Astrocyte of the spinal cord (primary cell): ENCODE measurements around the gene PLCB4.

Experiments
- DNase-seq: peaks from one replicate; pipeline ENCODE4 v3.0.0; 2011; ENCODE audit warnings: low read depth, low spot score
- H3K4me3 ChIP-seq: 2 replicates; pipeline ENCODE4 v1.5.1; 2011; ENCODE audit warnings: low read depth, mild to moderate bottlenecking, low read length, moderate library complexity
- CTCF ChIP-seq: IDR thresholded peaks from 2 replicates; pipeline ENCODE4 v1.5.1; 2012; ENCODE audit warnings: low read depth, mild to moderate bottlenecking, low read length, inconsistent platforms
- in situ Hi-C: cut with HindIII; loops from 2 replicates; pipeline ENCODE4 v1.10.0; 2017; ENCODE audit warnings: low sequenced_read_pairs

PLCB4 gene

GRCh38 chr20:9509246-9509645 lies 440.4 kb downstream of the PLCB4 start:
- H3K4me3 ChIP-seq = no peak overlapping the region
- DNase-seq = no peak
- TF ChIP-seq CTCF = no peak
- in situ Hi-C loops = no loop called here

- TF ChIP-seq CTCF = no peak
- DNase-seq = no peak
- no peak overlapping the region for H3K4me3 ChIP-seq
- in situ Hi-C loops = no loop called here
These were observed 442.0 kb downstream of the PLCB4 start for GRCh38 chr20:9510911-9511310.

GRCh38 chr20:9514072-9514460 lies 445.2 kb downstream of the PLCB4 start:
- in situ Hi-C loops = no loop called here
- DNase-seq = no peak
- no peak overlapping the region for H3K4me3 ChIP-seq
- TF ChIP-seq CTCF = no peak

GRCh38 chr20:9514461-9515213 lies 445.8 kb downstream of the PLCB4 start, which contains the start of gene LAMP5:
LAMP5 (plus strand) TSS chr20:9514590; CDS start chr20:9514853, 263 bp downstream.
- in situ Hi-C loops = no loop called here
- DNase-seq = peak; percentile 33
- no peak within 1 kb of the TSS for H3K4me3 ChIP-seq

GRCh38 chr20:9515214-9515585 lies 446.3 kb downstream of the PLCB4 start:
- in situ Hi-C loops = no loop called here

More at GRCh38 chr20:9514461-9515213, 445.8 kb downstream of the PLCB4 start, which contains the start of gene LAMP5:
- no peak for TF ChIP-seq CTCF

GRCh38 chr20:9515741-9516233 lies 446.9 kb downstream of the PLCB4 start:
- no peak for DNase-seq
- in situ Hi-C loops = no loop called here
- TF ChIP-seq CTCF = no peak
- no peak overlapping the region for H3K4me3 ChIP-seq

More at GRCh38 chr20:9515214-9515585, 446.3 kb downstream of the PLCB4 start:
- H3K4me3 ChIP-seq = no peak overlapping the region
- no peak for DNase-seq
- no peak for TF ChIP-seq CTCF
